ENCODE results near the gene TENM4.

The TENM4 gene

DNA sequence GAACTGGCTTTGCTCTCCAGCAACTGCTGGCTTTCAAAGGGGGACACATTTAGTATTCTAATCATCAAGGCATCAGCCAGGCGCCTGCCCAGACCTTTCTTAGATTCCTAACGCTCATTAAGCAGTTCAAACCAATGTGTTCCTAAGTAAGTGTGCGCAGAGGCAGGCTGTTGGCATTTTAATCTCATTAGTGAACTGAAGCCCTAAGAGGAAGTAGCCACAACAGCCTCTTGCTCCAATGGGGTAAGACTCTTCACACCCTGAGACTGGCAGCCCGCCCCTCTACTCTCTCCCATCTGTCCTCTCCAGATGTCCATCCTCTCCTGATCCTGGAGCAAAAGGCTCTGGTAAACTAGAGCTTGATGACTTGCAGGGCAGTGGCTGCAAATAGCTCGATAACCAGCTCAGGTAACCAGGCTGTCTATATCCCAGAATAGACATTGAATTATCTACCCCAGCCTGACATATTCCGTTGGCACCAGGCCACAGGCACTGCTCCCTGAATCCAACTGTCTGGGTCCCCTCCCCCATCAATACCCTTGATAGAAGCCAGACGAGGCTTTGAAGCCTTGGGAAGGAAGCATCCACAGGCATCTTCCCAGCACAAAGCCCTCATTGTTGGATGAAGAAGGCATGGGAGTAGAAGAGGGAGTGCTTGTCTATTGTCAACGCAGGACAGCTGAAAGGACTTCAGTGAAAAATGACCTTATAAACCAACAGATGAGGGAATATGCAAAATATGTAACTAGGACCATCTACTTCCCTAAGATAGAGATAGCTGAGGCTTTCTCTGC, 321.1 kb downstream of the TENM4 start:
- no peak for DNase-seq (ENCODE audit: low spot score)

DNA sequence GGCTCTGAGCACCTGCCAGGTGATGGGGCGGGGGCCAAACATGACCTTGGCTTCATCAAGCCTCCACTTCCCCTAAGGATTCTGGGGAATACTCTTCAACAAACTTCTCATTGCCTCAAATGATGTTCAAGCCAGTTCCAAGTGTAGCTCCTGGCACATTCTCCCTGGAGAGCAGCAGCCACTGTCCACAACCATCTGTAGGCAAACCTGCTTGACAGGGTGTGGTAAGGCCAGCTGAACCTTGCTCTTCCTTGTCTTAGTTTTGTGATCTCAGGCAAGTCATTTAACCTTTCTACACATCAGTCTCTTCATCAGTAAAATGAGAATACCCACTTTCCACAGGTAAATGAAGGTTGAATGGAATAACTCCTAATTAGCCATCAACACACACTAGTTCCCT, 323.3 kb downstream of the TENM4 start:
- DNase-seq (ENCODE audit: low spot score), result no peak

DNA sequence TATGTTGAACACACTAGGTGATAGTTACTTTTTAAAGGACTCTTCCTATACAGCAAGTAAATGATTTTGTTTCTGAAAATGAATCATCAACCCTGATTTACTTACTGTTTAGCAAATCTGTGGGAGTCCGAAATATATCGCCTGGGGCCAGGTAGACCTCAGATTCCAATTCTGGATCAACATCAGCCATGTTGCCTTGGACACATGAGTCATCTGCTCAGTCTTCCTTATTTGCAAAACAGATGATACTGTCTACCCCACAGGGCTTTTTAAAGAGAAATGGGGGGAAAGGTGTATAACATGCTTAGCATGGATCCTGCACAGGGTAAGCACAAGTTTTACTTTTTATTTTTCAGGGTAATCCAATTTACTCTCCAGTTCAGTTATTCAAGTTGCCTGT, 324.2 kb downstream of the TENM4 start:
- no peak for DNase-seq (ENCODE audit: low spot score)

DNA sequence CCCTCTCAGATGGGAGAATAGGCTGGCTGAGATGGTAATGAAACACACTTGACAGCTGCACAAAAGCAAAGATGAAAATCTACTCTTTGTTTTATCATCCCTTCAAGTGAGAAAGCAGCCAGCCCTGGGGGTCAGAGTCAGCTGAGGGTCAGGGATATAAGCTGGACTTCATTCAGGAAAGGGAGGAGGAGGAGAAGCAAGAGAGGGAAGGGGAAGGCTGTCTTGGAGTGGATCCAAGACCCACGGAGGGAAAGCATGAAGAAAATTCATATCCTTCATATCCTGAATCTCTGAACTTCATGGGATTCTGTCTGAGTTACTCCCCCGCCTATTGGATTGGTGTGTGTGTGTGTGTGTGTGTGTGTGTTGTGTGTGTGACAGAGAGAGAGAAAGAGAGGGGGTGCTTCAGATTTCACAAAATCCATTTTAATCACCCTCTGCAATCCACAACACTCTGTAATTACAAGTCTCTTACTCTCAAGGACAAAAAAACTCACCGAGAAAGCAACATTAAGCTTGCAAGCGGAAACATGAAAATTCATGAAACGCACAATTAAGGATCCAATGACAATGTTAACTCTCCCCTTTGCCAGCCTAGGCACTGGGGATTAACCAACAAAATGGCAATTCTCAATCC, 327.7 kb downstream of the TENM4 start:
- no peak for DNase-seq (ENCODE audit: low spot score)

DNA sequence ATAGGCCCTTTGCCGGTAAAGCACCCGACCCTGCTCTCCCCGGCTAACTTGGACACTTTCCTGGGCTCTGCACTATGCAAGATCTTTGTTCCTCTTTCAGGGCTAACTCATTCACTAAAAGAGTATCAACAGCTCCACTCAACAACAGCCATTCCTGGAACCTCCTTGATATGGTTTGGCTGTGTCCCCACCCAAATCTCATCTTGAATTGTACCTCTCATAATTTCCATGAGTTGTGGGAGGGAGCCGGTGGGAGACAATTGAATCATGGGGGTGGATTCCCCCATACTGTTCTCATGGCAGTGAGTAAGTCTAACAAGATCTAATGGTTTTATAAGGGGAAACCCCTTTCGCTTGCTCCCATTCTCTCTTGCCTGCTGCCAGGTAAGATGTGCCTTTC, 330.0 kb downstream of the TENM4 start:
- DNase-seq (ENCODE audit: low spot score), result no peak

DNA sequence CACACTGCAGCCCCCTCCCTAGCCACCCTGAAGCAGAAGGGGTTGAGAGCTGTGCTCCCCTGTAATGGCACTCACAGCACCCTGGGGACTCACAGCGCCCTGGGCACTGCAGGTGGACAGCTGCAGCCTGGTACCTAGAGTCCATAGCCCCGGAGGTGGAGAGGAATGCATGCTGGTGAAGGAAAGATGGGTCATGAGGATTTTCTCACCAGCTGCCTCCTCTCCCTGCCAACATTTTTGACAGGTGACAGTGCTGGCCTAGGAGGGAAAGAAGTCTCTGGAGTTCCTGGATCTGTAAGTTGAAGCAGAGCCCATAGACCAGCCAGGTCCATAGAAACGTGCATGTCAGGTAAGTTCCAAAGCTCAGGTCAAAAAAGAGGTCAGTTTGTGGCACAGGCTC, 330.5 kb downstream of the TENM4 start:
- DNase-seq (ENCODE audit: low spot score), result no peak

DNA sequence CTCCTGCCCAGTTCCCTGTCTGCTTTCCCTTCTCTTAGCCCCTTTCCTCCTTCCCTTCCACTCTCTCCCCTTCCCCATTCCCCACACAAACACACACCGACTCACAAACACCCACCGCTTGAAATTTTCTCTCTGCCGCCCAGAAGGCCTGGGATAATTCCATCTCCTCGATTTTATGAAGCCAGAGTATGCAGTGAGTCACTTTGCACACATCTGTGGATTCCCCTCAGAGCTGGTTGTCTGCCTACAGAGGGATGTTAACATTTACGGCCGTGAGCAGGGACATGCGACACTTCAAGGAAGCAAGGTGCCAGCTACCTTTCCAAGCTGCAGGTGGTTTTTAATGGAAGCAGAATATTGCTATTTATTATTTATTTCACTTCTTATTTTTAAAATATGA, 332.0 kb downstream of the TENM4 start:
- no peak for DNase-seq (ENCODE audit: low spot score)

DNA sequence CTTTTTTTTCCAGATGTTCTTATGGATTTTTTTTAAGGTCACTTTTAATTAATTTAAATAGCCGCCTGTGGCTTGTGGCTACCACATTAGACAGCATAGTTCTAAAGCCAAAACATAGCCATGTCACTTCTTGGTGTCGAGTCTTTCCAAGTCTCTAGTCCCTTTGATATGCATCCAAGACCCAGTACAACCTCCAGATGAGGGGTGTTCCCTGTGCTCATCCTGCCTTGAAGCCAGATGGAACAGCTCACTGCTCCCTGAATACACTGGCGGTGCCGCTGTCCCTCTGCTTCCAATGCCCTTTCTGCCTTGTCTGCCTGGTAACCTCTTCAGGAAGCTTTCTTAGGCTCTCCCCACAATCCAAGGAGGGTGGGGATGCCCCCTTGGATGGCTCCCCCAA, 338.0 kb downstream of the TENM4 start:
- DNase-seq (ENCODE audit: low spot score), result no peak

DNA sequence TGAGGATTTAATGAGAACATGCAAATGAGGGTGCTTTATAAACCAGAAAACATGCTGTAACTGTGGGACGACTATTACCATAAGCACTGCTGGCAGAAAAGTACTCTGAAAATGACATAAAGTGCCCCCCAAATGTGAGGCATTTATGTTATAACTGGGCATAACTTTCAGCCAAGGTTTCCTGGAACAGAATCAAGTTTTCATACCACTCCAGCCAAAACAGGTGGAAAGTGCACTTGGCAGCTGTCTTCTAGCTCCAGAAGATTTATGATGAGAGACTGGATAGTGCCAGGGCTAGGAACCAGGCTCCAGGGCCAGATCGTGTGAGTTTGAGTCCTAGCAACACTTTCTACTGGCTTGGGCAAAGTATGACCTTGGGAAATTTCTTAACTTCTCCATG, 339.2 kb downstream of the TENM4 start:
- no peak for DNase-seq (ENCODE audit: low spot score)

DNA sequence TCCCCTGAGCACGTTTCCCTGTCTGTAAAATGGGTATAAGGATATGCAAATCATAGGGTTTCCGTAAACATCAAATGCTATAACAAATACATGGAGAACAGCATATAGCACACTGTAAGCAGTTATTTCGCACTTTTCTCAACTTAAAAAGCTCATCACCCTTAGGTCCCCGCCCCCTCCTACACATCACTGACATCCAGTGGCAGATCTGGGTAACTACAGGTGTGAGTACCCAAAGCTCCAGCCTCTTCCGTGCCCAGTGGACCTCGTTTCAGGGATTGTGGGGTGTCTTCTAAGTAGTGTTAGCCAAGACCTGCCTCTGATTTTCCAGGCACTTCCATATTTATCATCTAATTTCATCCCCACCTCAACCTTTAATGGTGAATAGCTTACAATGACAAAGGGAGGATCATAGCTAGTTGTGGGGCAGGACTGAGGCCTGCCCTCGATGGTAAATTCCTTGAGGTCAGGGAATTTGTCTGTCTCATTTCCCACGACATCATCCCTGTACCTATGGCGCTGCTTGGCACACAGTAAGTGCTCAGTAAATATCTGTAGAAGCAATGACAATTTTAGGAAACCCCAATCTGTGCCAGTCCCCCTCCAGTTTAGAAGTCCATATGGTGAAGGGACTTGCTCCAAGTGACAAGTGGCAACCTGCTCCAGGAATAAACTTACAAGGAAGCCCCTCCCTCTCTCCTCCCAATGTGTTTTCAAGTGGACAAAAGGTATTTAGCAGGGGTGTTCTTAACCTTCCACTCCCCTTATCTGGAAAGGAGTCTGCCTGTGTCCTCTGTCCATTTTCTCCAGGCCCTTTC, 340.5 kb downstream of the TENM4 start:
- no peak for DNase-seq (ENCODE audit: low spot score)

DNA sequence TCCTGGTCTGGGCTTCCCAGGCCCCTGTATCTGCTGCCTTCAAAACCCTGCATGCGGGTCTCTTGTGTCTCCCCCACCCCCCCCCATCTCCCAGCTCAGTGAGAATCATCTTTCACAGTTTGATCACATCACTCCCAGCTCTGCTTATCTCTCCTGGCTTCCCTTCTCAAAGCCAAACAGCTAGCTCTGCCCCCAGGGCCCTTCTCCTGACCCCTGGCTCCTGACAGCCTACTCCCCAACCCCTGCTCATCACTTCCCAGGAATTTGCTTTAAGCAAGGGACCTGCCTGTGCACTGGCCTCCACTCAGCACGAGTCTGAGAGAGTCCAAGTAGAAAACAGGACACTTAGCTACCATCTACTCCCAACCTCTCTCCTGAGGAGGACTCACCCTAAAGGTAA, 342.7 kb downstream of the TENM4 start:
- DNase-seq (ENCODE audit: low spot score), result no peak

DNA sequence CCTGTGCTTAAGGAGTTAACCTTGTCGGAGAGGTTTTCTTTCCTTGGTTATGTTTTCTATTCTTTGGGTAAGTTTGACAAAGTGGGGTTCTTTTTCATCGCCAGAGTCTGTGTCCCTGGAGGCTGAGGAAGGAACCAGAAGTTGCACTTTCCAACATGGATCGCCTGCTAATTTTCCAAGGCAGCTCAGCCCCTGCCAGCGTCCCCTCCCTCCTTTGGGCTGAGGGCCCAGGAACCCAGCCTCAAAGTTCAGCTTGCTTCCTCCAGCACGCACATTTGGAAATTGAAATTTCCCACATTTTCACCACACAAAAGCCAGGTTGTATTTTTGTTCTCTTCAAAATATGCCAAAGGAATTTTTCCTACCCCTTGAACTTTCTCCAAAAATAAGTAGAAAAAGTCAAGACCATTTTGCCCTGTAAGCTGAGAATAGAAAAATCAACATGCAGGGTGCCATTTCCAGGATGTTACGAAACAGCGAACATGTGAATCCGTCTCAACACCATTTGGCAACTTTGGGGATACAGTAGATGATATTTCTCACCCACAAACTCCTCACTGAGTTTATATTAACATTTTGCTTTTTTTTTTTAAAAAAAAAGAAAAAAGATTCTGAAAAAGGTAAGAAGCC, 343.5 kb downstream of the TENM4 start:
- no peak for DNase-seq (ENCODE audit: low spot score)

DNA sequence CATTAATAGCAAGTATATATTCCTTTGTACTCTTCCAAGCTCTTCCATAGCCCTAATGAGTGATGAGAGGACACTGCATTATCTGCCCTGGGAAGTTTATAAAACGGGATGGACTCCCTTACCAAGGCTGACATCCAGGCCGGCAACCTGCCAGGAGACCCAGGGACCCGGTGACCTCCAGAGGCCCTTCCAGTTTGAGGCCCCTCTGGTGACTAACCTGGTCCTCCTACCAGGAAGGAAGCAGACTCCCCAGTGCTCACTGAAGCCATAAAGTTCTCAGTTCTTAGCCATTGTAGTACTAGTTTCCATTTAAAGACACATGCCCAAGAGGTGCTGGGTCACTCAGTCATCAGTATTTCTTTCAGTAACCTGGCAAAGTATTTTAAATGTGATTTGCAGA, 345.4 kb downstream of the TENM4 start:
- no peak for DNase-seq (ENCODE audit: low spot score)

DNA sequence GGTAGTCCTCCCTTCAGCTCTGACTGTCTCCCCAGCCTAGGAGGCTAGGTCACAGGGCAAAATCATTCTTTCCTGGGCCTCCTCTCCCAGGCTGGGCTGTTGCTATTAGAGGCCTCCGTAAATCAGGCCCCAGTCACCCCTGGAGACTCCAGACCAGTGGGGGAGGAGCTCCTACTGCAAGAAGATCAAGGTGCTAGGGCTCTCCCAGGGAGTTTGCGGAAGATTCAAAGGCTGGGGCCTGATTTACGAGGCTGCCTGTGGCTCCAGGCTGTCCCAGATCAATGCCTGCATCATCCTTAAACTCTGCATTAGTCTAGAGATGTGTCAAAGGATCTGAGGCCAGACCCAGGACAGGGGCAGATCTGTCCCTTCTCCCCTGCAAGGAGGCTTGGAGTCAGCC, 346.2 kb downstream of the TENM4 start:
- no peak for DNase-seq (ENCODE audit: low spot score)

DNA sequence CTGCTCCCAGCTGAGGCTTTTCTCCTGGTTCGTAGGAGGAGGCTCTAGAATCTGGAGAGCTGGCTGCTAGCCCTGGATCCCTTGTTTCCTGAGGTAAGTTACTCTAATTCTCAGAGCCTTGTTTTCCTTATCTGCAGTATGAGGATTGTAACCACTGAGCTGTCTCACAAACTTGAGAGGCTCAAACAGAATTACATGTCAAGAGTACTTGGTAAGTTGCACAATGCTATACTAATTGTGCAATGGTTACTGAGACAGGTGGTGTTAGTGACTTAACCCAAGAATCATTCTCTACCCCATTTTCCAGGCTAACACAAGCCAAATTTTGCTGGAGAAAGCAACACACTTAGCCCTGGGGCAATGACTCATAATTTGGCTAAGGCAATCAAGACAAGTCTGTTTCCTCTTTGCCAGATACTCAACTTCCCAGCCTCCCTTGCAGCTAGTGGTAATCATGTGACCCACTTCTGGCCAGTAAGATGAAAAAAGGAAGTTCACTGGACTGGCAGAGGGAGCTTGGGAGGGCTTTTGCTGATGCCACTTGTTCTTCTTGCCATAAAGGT, 348.0 kb downstream of the TENM4 start:
- no peak for DNase-seq (ENCODE audit: low spot score)

DNA sequence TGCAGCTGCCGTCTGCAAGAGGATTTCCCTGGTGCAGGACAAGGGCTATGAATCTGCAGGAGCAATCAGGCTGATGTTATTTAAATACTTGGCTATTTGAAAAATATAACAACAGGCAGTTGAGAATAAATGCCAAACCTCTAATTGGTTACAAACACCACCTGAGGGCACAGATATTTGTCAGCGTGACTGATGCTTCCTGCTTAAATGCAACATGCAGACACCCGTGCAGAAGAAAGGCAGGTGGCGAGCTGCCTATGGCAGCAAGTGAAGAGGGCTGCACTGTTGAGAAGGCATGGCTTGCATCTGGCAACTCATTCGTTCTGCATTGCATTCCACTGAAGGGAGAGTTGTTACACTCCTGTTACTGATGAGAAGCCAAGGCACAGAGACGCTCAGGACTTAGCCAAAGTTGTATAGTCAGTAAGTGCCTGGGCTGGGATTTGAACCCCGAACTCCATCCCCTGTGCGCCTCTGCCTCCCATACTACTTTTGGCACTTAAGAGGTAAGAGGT, 350.6 kb downstream of the TENM4 start:
- DNase-seq (ENCODE audit: low spot score), result no peak

DNA sequence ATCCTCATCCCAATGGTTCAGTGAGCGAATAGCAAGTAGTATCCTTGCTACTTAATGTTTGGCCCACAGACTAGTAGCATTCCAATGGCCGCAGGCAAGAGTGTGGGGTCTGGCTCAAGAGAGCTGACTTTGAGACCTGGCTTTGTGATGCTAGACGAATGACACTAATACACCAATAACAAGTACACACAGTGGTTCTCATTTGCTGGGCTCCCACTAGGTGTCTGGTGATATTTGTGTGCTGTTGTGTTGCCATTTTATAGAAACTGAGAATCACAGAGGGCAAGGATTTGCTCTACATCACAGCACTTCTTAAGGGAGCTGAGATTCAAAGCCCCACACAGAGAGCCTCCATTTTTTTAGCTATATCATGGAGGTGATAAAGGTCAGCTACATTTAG, 351.2 kb downstream of the TENM4 start:
- DNase-seq (ENCODE audit: low spot score), result no peak

DNA sequence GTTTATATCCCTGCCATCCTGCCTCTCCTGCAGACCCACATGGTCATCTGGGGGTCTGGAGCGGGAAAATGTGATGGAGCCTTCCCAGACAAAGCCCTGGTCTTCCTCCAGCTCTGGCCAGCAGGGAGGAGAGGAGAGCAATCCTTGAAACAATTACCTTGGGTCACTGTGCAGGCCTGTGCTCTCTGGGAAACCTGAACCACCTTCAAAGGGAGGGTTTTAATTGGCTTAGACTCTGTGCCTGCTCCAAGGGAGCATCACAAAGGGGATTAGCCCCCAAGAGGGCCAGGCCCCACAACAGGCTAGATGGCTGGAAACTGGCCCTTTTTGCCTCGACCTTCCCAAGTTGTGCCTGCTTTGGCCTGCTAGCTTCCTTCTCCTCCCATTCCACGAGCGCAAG, 351.9 kb downstream of the TENM4 start:
- DNase-seq (ENCODE audit: low spot score), result no peak

DNA sequence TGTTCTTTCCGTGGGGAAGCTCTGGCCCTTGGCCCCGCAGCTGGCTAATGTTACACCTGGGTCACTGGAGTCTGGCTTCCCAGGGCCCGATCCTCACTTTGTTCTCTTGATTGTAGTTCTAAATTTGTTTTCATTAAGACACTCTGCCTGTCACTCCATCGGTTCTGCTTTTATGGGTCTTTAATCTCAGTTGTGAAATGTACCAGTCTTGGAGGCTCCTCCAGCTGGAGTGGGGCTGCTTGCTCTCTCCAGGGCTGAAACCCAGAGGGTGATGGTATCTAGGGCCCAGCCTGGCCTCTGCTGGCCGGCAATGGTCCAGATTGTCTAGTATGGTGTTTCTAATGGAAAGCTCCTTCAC, 352.9 kb downstream of the TENM4 start:
- DNase-seq (ENCODE audit: low spot score), result no peak

DNA sequence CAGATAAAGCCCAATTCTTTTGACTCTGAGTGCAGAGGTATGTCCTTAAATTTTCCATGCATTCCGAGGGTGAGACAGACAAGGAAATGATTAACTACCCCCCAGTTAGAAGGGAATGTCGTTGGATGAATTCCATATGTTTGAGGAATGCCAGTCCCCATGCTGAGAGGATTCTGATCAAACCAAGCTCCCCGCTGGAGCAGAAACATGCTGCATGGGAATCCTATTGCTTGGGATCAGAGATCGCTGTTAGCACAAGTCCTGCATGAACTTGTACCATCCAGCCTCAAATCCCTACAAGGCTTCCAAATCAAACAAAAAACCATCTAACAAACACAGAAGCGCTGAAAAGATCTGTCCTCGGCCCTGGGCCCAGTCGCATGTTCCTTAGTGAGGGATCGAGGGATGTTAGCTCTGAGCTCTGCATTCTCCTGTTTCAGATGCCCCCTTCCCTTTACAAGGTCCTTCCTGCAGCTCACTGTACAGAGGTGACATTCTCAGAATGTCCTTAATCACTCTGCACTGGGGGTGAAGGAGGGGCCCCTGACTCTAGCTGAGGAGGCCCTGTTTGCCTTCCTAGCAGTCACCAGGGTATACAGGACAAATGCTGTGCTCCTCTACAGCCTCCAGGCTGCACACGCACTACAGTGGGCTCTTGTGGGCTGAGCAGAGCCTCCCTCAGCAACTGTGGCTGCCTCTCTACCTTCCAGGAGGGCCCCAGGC, 353.4 kb downstream of the TENM4 start:
- no peak for DNase-seq (ENCODE audit: low spot score)

DNA sequence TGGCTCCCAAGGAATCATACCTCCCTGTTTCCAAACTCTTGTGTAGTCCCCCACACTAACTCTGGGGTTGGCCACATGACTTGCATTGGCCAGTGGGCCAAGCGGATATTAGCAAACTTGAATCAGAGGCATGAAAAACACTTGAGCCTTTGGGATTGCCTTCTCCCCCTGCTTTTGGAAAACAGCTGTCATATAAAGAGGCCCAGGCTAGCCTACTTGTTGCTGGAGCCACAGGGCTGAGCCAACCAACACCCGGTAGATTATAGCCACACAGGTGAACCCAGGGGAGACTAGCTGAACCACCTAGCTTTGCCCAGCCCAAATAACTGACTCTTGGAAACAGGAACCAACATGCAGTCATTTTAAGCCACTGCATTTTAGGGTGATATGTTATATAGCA, 354.8 kb downstream of the TENM4 start:
- DNase-seq (ENCODE audit: low spot score), result no peak

DNA sequence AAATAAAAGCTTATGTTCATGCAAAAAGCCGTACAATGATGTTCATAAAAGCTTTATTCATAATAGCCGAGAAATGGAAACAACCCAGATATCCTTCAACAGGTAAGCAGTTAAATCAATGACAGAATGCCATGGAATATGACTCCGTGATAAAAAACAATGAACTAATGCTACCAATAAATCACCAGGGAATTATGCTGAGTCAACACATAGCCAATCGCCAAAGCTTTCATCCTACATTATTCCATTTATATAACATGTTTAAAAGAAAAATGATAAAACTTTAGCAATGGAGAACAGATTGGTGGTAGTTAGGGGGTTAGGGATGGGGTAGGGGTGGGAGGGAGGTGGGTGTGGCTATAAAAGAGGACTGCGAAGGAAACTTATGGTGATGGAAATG, 356.4 kb downstream of the TENM4 start:
- DNase-seq (ENCODE audit: low spot score), result no peak

Measured in CD4-positive, alpha-beta T cell treated with Interleukin-2 at 100 ng/mL for 4 hours (primary cell).